Breast epithelium (tissue), 4 donors: ENCODE measurements around the gene KCNA3. TPM values are rescaled to one million over a fixed set of nuclear protein-coding genes. Genes with fewer than 3 reads are reported as not detected.

ENCODE experiments used
- DNase-seq, 2 donors: peaks; one replicate each; pipeline ENCODE4 v3.0.0-alpha.2; 2019; ENCODE audit warnings: low spot score in 2 of 2
- H3K27ac ChIP-seq, 2 donors: fragments of 200-600 bp; sonication (generic) in 1 of 2; one replicate each; pipeline ENCODE4 v1.5.1; 2016 to 2019; ENCODE audit warnings: mild to moderate bottlenecking in 1 of 2
- H3K27me3 ChIP-seq, 2 donors: fragments of 200-600 bp; sonication (generic) in 1 of 2; one replicate each; pipeline versions ENCODE4 v1.5.1 to v1.6.0; 2017 to 2019; ENCODE audit warnings: control low read depth in 1 of 2, mild to moderate bottlenecking in 1 of 2
- H3K36me3 ChIP-seq: fragments of 200-600 bp; one replicate; pipeline ENCODE4 v1.5.1; 2019
- H3K4me1 ChIP-seq, 2 donors: fragments of 200-600 bp; sonication (generic); one replicate each; pipeline ENCODE4 v1.5.1; 2016 to 2019; ENCODE audit warnings: control low read depth in 1 of 2
- H3K4me3 ChIP-seq, 3 donors: fragments of 200-600 bp; sonication (generic); 1 replicate in 2 of 3; 2 replicates in 1 of 3; pipeline ENCODE4 v1.5.1; 2016 to 2019; ENCODE audit warnings: mild to moderate bottlenecking in 3 of 3, moderate library complexity in 2 of 3
- H3K9me3 ChIP-seq, 2 donors: fragments of 200-600 bp; sonication (generic) in 1 of 2; one replicate each; pipeline ENCODE4 v1.5.1; 2016 to 2019; ENCODE audit warnings: control low read depth in 1 of 2
- CTCF ChIP-seq, 3 donors: fragments of 450-650 bp; IDR thresholded peaks; one replicate each; pipeline ENCODE4 v1.5.1; 2016 to 2017; ENCODE audit warnings: antibody characterized with exemption in 3 of 3, mild to moderate bottlenecking in 3 of 3, moderate library complexity in 3 of 3
- POLR2A ChIP-seq: fragments of 450-650 bp; IDR thresholded peaks from one replicate; pipeline ENCODE4 v1.6.1; 2016; ENCODE audit warnings: antibody characterized with exemption, mild to moderate bottlenecking, moderate library complexity
- POLR2AphosphoS5 ChIP-seq, 3 donors: sonication (generic); formaldehyde crosslinking; IDR thresholded peaks; one replicate each; pipeline ENCODE4 v1.6.1; 2017; ENCODE audit warnings: antibody characterized with exemption in 3 of 3
- intact Hi-C: fragments of 100-400 bp; cut with DNase I; formaldehyde crosslinking; loops from one replicate; pipeline ENCODE4 v1.15.1; 2023; ENCODE audit warnings: low total_unique reads
- total RNA-seq, 3 donors: library from RNA; depleted of rRNA; stranded (reverse); fragments of >200 nt; gene quantifications; one replicate each; pipeline ENCODE4 v1.1.0, GENCODE V29; 2016

The KCNA3 gene
- total RNA-seq, 3 donors from 2014 or later = 0.96 to 3.9 (median 2.2) TPM

GRCh38 chr1:110672001-110672752 is 2.6 kb downstream of the KCNA3 start:
- TF ChIP-seq CTCF (IDR thresholded peaks at IDR 0.05) = no peak
- TF ChIP-seq POLR2AphosphoS5 (IDR thresholded peaks at IDR 0.05) = no peak
- TF ChIP-seq POLR2A = no peak
- H3K4me3 ChIP-seq = peak overlapping the region in 2 of 3 donors; percentile 58 to 69
- H3K36me3 ChIP-seq = no peaks in the 10 kb centered on the region
- H3K9me3 ChIP-seq = no peaks in the 10 kb centered on the region
- no peaks in the 10 kb centered on the region for H3K4me1 ChIP-seq
- no peak for DNase-seq
- intact Hi-C loops = no loop called here
- peaks cover 6 to 54% of the 10 kb centered on the region in 2 donors for H3K27me3 ChIP-seq
- no peak overlapping the region for H3K27ac ChIP-seq

GRCh38 chr1:110671361-110671760 is 3.4 kb downstream of the KCNA3 start:
- H3K4me1 ChIP-seq = no peaks in the 10 kb centered on the region
- H3K4me3 ChIP-seq = no peak overlapping the region
- no peak for DNase-seq
- H3K36me3 ChIP-seq = no peaks in the 10 kb centered on the region
- H3K27me3 ChIP-seq = peaks cover 6 to 54% of the 10 kb centered on the region in 2 donors
- no peaks in the 10 kb centered on the region for H3K9me3 ChIP-seq
- TF ChIP-seq POLR2AphosphoS5 (IDR thresholded peaks at IDR 0.05) (no peak), CTCF (IDR thresholded peaks at IDR 0.05) (no peak), POLR2A (no peak)
- intact Hi-C loops = no loop called here
- H3K27ac ChIP-seq = no peak overlapping the region

- Histone ChIP-seq H3K4me1 (no peaks in the 10 kb centered on the region), H3K4me3 (no peak overlapping the region), H3K36me3 (no peaks in the 10 kb centered on the region), H3K27me3 (peaks cover 0 to 34% of the 10 kb centered on the region in 2 donors), H3K9me3 (no peaks in the 10 kb centered on the region), H3K27ac (no peak overlapping the region)
- no peak for TF ChIP-seq CTCF (IDR thresholded peaks at IDR 0.05)
- TF ChIP-seq POLR2AphosphoS5 (IDR thresholded peaks at IDR 0.05) = no peak
- TF ChIP-seq POLR2A = no peak
- DNase-seq = no peak
- intact Hi-C loops = no loop called here
Measured at GRCh38 chr1:110668549-110668948, 6.2 kb downstream of the KCNA3 start.

GRCh38 chr1:110667776-110668175 is 7.0 kb downstream of the KCNA3 start:
- H3K27me3 ChIP-seq = peaks cover 0 to 26% of the 10 kb centered on the region in 2 donors
- no peak for DNase-seq
- intact Hi-C loops = no loop called here

More at GRCh38 chr1:110667776-110668175, 7.0 kb downstream of the KCNA3 start:
- no peak for TF ChIP-seq POLR2AphosphoS5 (IDR thresholded peaks at IDR 0.05)
- no peak for TF ChIP-seq CTCF (IDR thresholded peaks at IDR 0.05)
- TF ChIP-seq POLR2A = no peak
- Histone ChIP-seq H3K4me3 (no peak overlapping the region), H3K36me3 (no peaks in the 10 kb centered on the region), H3K27ac (no peak overlapping the region), H3K9me3 (no peaks in the 10 kb centered on the region), H3K4me1 (no peaks in the 10 kb centered on the region)
